Measurements from ENCODE around the gene MMP15. TPM values are rescaled to one million over a fixed set of nuclear protein-coding genes. Genes with fewer than 3 reads are reported as not detected.
"Not testable (repeated sequence)": the region's sequence is repeated elsewhere in the genome, so short reads cannot be mapped to it uniquely, and the experiment has no call there.

The MMP15 gene
- total and polyA plus RNA-seq, 4 donors, result 0.82 to 5.9 (median 3.8) TPM

DNA sequence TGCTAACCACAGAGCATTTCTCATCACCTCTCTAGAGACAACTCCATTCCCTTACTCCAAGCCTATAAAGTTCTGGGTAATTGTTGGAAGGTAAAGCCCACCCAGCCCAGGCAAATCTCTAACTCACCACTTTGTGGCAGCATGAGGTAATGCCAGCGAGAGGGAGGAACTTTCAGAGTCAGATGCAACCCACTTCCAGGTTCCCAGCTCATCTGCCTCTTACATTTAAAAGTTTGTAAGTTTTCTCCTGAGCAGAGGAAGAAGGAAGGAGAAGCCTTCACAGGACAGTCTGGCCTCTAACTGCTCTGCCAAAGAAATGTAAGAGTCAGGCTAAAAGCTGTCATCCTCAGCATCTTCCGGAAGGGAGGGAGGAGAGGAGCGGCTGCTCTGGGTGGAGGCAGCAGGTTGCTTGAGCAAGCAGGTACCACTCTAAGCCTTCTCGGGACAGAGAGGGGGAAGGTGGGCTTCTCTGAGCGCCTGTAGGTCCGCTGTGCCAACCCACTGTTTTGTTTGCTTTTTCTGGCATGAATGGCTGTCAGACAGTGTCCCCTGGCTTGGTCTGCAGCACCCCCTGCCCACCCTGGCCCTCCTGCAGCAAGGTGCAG, 26.1 kb upstream of the MMP15 start:
- H3K4me3 ChIP-seq (ENCODE audit: low read length in 2 of 2), result peak overlapping the region; percentile 87 to 90
- WGBS, 2 donors, result 9 to 15% methylated on average over 6 of the region's 6 CpGs
- intact Hi-C loops (cut with DNase I), result no loop called here
- H3K27me3 ChIP-seq (ENCODE audit: control insufficient read depth in 1 of 2, insufficient read depth in 2 of 2, low read length in 1 of 2), result no peaks in the 10 kb centered on the region
- H3K4me1 ChIP-seq (ENCODE audit: control insufficient read depth in 1 of 2, insufficient read depth in 2 of 2, low read length in 2 of 2), result no peaks in the 10 kb centered on the region
- H3K36me3 ChIP-seq (ENCODE audit: control insufficient read depth in 1 of 2, insufficient read depth in 2 of 2, low read length in 1 of 2), result peaks cover 0 to 8% of the 10 kb centered on the region in 2 donors
- no peak for DNase-seq
- ATAC-seq (ENCODE audit: low FRiP score), result no peak
- H3K9me3 ChIP-seq (ENCODE audit: control insufficient read depth, low read length), result no peaks in the 10 kb centered on the region
- no peak overlapping the region for H3K27ac ChIP-seq (ENCODE audit: low read depth in 1 of 2, low read length in 2 of 2)

DNA sequence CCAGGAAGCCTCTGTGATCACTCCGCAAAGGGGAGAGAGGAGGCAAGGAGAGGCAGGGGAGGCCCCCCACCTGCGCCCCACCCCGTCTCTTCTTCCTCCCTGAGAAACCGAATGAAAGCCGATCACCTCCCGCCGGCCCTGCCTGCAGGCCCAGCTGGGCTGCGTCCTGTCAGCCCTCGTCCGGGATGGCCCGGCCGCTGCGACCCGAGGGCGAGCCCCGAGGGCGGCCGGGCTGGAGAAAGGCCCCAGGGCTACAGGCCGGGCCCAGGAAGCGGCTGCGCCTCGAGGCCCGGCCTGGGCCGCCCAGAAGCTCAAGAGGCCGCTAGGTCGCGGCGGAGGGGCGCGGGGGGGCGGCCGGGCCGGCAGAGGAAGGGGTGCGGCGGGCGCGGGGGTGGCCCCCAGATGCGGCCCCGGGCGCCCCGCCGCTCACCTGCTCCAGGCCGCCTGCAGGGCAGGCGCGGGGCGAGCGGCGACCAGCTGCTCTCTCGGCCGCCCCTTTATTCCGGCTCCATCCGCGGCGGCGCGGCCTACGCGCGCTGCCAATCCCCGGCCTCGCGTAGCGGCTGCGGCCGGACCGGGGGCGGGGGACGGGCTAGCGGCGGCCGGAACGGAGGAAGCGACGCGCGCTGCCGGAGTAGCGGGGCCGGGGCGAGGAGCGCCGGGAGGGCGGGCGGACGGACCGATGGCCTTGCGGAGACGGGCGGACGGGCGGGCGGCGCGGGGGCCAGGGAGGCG, 25.4 kb upstream of the MMP15 start, which contains the start of gene ZNF319:
ZNF319 (minus strand) TSS at position 702 of the 735 bp plus-strand sequence. CDS start 2,407 bp downstream, outside the sequence.
- Histone ChIP-seq H3K4me1 (ENCODE audit: control insufficient read depth in 1 of 2, insufficient read depth in 2 of 2, low read length in 2 of 2) (no peaks in the 10 kb centered on the region), H3K27me3 (ENCODE audit: control insufficient read depth in 1 of 2, insufficient read depth in 2 of 2, low read length in 1 of 2) (no peaks in the 10 kb centered on the region), H3K9me3 (ENCODE audit: control insufficient read depth, low read length) (no peaks in the 10 kb centered on the region), H3K4me3 (ENCODE audit: low read length in 2 of 2) (peak within 1 kb of the TSS; percentile 87 to 90), H3K27ac (ENCODE audit: low read depth in 1 of 2, low read length in 2 of 2) (peak within 1 kb of the TSS; percentile 23 to 62), H3K36me3 (ENCODE audit: control insufficient read depth in 1 of 2, insufficient read depth in 2 of 2, low read length in 1 of 2) (peaks cover 0 to 8% of the 10 kb centered on the region in 2 donors)
- DNase-seq, result peak in 1 of 2 donors; percentile 79
- intact Hi-C loops (cut with DNase I), result loop anchor here (2.0 to 10.0 kb wide), 4 partner anchors 99 to 425 kb away; partner anchors contain the start of gene KIFC3 (in 1 of the 2)
- WGBS, 2 donors, result 0 to 1% methylated on average over 65 to 95 of the region's 95 CpGs
- ATAC-seq (ENCODE audit: low FRiP score), result no peak

DNA sequence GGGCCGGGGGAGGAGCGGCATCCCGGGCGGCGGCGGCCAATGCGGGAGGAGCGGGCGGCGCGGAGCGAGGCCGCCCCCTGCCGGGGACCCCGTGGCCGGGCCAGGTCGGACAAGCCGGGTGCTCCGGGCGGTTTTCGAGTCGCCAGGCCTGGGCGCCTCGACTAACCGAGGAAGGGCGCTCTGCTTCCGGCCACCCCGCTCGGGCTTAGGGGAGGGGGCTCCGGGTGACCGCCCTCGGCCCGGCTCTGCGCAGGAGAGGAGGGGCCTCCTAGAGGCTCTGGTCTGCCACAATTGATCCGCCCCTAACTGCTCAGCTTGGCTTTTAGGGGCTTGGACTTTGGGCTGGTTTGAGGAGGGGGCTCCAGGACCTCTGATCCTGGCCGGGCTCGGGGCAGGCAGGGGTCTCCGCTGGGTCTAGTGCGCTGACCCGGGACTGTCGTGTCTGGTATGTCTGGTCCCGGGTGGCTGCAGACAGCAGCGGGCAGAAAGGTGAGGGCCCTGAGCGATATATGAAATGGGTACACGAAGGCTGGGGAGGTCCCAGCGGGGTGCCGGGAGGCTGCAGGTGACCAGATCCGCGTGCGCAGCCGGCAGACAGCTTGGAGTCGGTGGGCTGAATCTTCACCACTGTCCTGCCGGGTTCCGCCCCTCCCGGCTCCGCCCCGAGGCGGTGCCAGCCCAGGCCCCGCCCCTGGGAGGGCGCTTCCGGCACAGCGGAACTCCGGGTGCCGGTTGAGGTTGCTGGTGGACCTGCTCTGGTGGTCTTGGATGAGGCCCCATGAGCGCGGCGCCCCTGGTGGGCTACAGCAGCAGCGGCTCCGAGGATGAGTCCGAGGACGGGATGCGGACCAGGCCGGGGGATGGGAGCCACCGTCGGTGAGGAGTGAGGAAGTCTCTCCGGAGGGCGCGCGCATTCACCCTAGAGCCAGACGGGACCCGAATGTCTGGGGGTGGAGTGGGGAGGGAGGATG, 24.6 kb upstream of the MMP15 start, which contains the start of gene USB1:
USB1 (plus strand) TSS at position 702 of the 971 bp plus-strand sequence; CDS start at position 779, 77 bp downstream.
- 0% methylated on average over 71 to 81 of the region's 81 CpGs for WGBS, 2 donors
- intact Hi-C loops (cut with DNase I), result loop anchor here (2.0 to 10.0 kb wide), 4 partner anchors 100 to 426 kb away; partner anchors contain the start of gene KIFC3 (in 1 of the 2)
- peak; percentile 90 to 96 for DNase-seq

GRCh38 chr16:58001781-58002415, 23.7 kb upstream of the MMP15 start:
- DNase-seq, result peak in 1 of 2 donors; percentile 3
- H3K4me1 ChIP-seq (ENCODE audit: control insufficient read depth in 1 of 2, insufficient read depth in 2 of 2, low read length in 2 of 2), result no peaks in the 10 kb centered on the region
- intact Hi-C loops (cut with DNase I), result loop anchor here (2.0 to 10.0 kb wide), 4 partner anchors 101 to 427 kb away; partner anchors contain the start of gene KIFC3 (in 1 of the 2)
- H3K4me3 ChIP-seq (ENCODE audit: low read length in 2 of 2), result peak overlapping the region; percentile 77 to 87
- WGBS, 2 donors, result 35 to 37% methylated on average over 10 of the region's 10 CpGs
- H3K27ac ChIP-seq (ENCODE audit: low read depth in 1 of 2, low read length in 2 of 2), result no peak overlapping the region
- H3K9me3 ChIP-seq (ENCODE audit: control insufficient read depth, low read length), result no peaks in the 10 kb centered on the region
- H3K36me3 ChIP-seq (ENCODE audit: control insufficient read depth in 1 of 2, insufficient read depth in 2 of 2, low read length in 1 of 2), result peaks cover 0 to 4% of the 10 kb centered on the region in 2 donors
- ATAC-seq (ENCODE audit: low FRiP score), result no peak
- no peaks in the 10 kb centered on the region for H3K27me3 ChIP-seq (ENCODE audit: control insufficient read depth in 1 of 2, insufficient read depth in 2 of 2, low read length in 1 of 2)

More for the DNA sequence above, 24.6 kb upstream of the MMP15 start, which contains the start of gene USB1:
- Histone ChIP-seq H3K27me3 (ENCODE audit: control insufficient read depth in 1 of 2, insufficient read depth in 2 of 2, low read length in 1 of 2) (no peaks in the 10 kb centered on the region), H3K36me3 (ENCODE audit: control insufficient read depth in 1 of 2, insufficient read depth in 2 of 2, low read length in 1 of 2) (peaks cover 0 to 8% of the 10 kb centered on the region in 2 donors), H3K9me3 (ENCODE audit: control insufficient read depth, low read length) (no peaks in the 10 kb centered on the region), H3K4me1 (ENCODE audit: control insufficient read depth in 1 of 2, insufficient read depth in 2 of 2, low read length in 2 of 2) (no peaks in the 10 kb centered on the region), H3K27ac (ENCODE audit: low read depth in 1 of 2, low read length in 2 of 2) (peak within 1 kb of the TSS; percentile 23 to 62), H3K4me3 (ENCODE audit: low read length in 2 of 2) (peak within 1 kb of the TSS; percentile 87 to 90)
- peak; percentile 95 for ATAC-seq (ENCODE audit: low FRiP score)

DNA sequence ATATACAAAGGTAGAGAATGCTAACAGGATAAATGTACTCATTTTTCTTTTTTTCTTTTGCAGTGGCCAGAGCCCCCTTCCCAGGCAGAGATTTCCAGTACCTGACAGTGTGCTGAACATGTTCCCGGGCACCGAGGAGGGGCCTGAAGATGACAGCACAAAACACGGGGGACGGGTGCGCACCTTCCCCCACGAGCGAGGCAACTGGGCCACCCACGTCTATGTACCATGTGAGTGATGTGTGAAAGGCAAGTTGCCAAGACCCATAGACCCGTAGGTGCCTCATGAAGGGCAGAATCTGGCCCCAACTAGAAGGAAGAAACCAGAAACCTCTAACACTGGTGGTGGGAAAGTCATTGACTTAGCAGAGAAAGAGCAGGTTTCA, 23.1 kb upstream of the MMP15 start:
- DNase-seq (peak in 1 of 2 donors; percentile 56), ATAC-seq (ENCODE audit: low FRiP score) (no peak)
- H3K4me3 ChIP-seq (ENCODE audit: low read length in 2 of 2), result no peak overlapping the region
- H3K27ac ChIP-seq (ENCODE audit: low read depth in 1 of 2, low read length in 2 of 2), result no peak overlapping the region
- intact Hi-C loops (cut with DNase I), result loop anchor here (5.0 to 10.0 kb wide), 3 partner anchors 200 to 428 kb away; partner anchors contain the start of gene KIFC3 (in 1 of the 2)
- no peaks in the 10 kb centered on the region for H3K4me1 ChIP-seq (ENCODE audit: control insufficient read depth in 1 of 2, insufficient read depth in 2 of 2, low read length in 2 of 2)
- H3K36me3 ChIP-seq (ENCODE audit: control insufficient read depth in 1 of 2, insufficient read depth in 2 of 2, low read length in 1 of 2), result peaks cover 0 to 4% of the 10 kb centered on the region in 2 donors
- no peaks in the 10 kb centered on the region for H3K9me3 ChIP-seq (ENCODE audit: control insufficient read depth, low read length)
- WGBS, 2 donors, result 73 to 79% methylated on average over 9 of the region's 9 CpGs
- H3K27me3 ChIP-seq (ENCODE audit: control insufficient read depth in 1 of 2, insufficient read depth in 2 of 2, low read length in 1 of 2), result no peaks in the 10 kb centered on the region

- ATAC-seq (ENCODE audit: low FRiP score) (no peak), DNase-seq (peak in 1 of 2 donors; percentile 38)
- Histone ChIP-seq H3K4me1 (ENCODE audit: control insufficient read depth in 1 of 2, insufficient read depth in 2 of 2, low read length in 2 of 2) (no peaks in the 10 kb centered on the region), H3K27ac (ENCODE audit: low read depth in 1 of 2, low read length in 2 of 2) (no peak overlapping the region), H3K27me3 (ENCODE audit: control insufficient read depth in 1 of 2, insufficient read depth in 2 of 2, low read length in 1 of 2) (no peaks in the 10 kb centered on the region), H3K4me3 (ENCODE audit: low read length in 2 of 2) (no peak overlapping the region), H3K36me3 (ENCODE audit: control insufficient read depth in 1 of 2, insufficient read depth in 2 of 2, low read length in 1 of 2) (peaks cover 0 to 4% of the 10 kb centered on the region in 2 donors), H3K9me3 (ENCODE audit: control insufficient read depth, low read length) (no peaks in the 10 kb centered on the region)
- WGBS, 2 donors, result 94 to 95% methylated on average over 5 of the region's 5 CpGs
- intact Hi-C loops (cut with DNase I), result loop anchor here (5.0 to 10.0 kb wide), 3 partner anchors 201 to 428 kb away; partner anchors contain the start of gene KIFC3 (in 1 of the 2)
Observed at GRCh38 chr16:58002936-58003335, 22.6 kb upstream of the MMP15 start.

DNA sequence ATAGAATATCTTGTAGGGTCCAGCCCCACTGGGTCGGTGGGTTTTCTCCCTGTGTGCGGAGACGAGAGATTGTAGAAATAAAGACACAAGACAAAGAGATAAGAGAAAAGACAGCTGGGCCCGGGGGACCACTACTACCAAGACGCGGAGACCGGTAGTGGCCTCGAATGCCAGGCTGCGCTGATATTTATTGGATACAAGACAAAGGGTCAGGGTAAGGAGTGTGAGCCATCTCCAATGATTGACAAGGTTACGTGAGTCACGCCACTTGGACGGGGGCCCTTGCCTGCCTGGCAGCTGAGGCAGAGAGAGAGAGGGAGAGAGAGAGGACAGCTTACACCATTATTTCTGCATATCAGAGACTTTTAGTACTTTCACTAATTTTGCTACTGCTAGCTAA, 20.8 kb upstream of the MMP15 start:
- H3K4me1 ChIP-seq (ENCODE audit: control insufficient read depth in 1 of 2, insufficient read depth in 2 of 2, low read length in 2 of 2); H3K9me3 ChIP-seq (ENCODE audit: control insufficient read depth, low read length); H3K27me3 ChIP-seq (ENCODE audit: control insufficient read depth in 1 of 2, insufficient read depth in 2 of 2, low read length in 1 of 2); H3K4me3 ChIP-seq (ENCODE audit: low read length in 2 of 2); H3K27ac ChIP-seq (ENCODE audit: low read depth in 1 of 2, low read length in 2 of 2); H3K36me3 ChIP-seq (ENCODE audit: control insufficient read depth in 1 of 2, insufficient read depth in 2 of 2, low read length in 1 of 2); ATAC-seq (ENCODE audit: low FRiP score): not testable (repeated sequence)
- intact Hi-C loops (cut with DNase I), result loop anchor here (2.0 to 10.0 kb wide), 4 partner anchors 106 to 430 kb away; partner anchors contain the start of gene KIFC3 (in 1 of the 2)
- peak in 1 of 2 donors; percentile 88 for DNase-seq
- WGBS, 2 donors, result 35 to 44% methylated on average over 12 of the region's 12 CpGs

Data from aorta (tissue), 5 donors.